Measurements from ENCODE around the gene ASMTL.

DNA sequence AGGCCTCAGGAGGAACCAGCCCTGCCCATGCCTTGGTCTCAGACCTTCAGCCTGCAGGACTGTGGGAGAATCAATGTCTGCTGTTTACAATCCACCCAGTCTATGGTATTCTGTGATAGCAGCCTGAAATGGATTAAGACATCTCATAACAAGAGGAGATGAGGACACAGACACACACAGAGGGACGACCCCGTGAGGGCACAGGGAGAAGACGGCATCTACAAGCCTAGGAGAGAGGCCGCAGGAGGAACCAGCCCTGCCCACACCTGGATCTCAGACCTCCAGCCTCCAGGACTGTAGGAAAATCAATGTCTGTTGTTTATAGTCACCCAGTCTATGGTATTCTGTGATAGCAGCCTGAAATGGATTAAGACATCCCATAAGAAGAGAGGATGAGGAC lies 64.1 kb downstream of the ASMTL start:
- TF ChIP-seq, protein P1, sequence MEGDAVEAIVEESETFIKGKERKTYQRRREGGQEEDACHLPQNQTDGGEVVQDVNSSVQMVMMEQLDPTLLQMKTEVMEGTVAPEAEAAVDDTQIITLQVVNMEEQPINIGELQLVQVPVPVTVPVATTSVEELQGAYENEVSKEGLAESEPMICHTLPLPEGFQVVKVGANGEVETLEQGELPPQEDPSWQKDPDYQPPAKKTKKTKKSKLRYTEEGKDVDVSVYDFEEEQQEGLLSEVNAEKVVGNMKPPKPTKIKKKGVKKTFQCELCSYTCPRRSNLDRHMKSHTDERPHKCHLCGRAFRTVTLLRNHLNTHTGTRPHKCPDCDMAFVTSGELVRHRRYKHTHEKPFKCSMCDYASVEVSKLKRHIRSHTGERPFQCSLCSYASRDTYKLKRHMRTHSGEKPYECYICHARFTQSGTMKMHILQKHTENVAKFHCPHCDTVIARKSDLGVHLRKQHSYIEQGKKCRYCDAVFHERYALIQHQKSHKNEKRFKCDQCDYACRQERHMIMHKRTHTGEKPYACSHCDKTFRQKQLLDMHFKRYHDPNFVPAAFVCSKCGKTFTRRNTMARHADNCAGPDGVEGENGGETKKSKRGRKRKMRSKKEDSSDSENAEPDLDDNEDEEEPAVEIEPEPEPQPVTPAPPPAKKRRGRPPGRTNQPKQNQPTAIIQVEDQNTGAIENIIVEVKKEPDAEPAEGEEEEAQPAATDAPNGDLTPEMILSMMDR (conservative IDR thresholded peaks at IDR 0.05 in 1 of 2, IDR thresholded peaks at IDR 0.05 in 1 of 2; ENCODE audit: extremely low read depth in 1 of 2, insufficient read depth in 1 of 2, low read depth in 1 of 2, low read length in 2 of 2) = no peak
- TF ChIP-seq EZH2 (IDR thresholded peaks at IDR 0.05; ENCODE audit: borderline replicate concordance, low read length) = no peak
